Measurements from ENCODE around the gene EFNB3. TPM values are rescaled to one million over a fixed set of nuclear protein-coding genes. Genes with fewer than 3 reads are reported as not detected.

EFNB3 gene
- total RNA-seq, 1 donor from 2014 or later: 1.6 TPM

Other genes starting within 250 kb of the EFNB3 start
- 21.0 TPM for gene ZBTB4, start 225.6 kb upstream of the EFNB3 start, total RNA-seq
- gene SLC35G6, start 223.8 kb upstream of the EFNB3 start, total RNA-seq: not detected
- 116 TPM for gene POLR2A, start 220.8 kb upstream of the EFNB3 start, total RNA-seq
- 2.7 TPM for gene TNFSF12, start 156.1 kb upstream of the EFNB3 start, total RNA-seq
- 6.4 TPM for gene TNFSF13, start 146.5 kb upstream of the EFNB3 start, total RNA-seq
- gene SENP3, start 143.3 kb upstream of the EFNB3 start, total RNA-seq: 34.5 TPM
- 61.3 TPM for gene CD68, start 125.6 kb upstream of the EFNB3 start, total RNA-seq
- gene MPDU1, start 121.3 kb upstream of the EFNB3 start, total RNA-seq: 36.7 TPM
- 74.0 TPM for gene SOX15, start 115.1 kb upstream of the EFNB3 start, total RNA-seq
- 17.0 TPM for gene FXR2, start 90.3 kb upstream of the EFNB3 start, total RNA-seq
- 35.7 TPM for gene SAT2, start 77.4 kb upstream of the EFNB3 start, total RNA-seq
- gene SHBG, start 75.1 kb upstream of the EFNB3 start, total RNA-seq: 0.48 TPM
- 0.36 TPM for gene ATP1B2, start 54.3 kb upstream of the EFNB3 start, total RNA-seq
- gene TP53, start 17.7 kb upstream of the EFNB3 start, total RNA-seq: 74.1 TPM
- 8.5 TPM for gene WRAP53, start 16.7 kb upstream of the EFNB3 start, total RNA-seq
- 0.04 TPM for gene DNAH2, start 12.5 kb downstream of the EFNB3 start, total RNA-seq
- 16.7 TPM for gene KDM6B, start 129.0 kb downstream of the EFNB3 start, total RNA-seq
- 1.7 TPM for gene TMEM88, start 149.9 kb downstream of the EFNB3 start, total RNA-seq
- gene NAA38, start 152.4 kb downstream of the EFNB3 start, total RNA-seq: 93.3 TPM
- 7.6 TPM for gene CYB5D1, start 152.8 kb downstream of the EFNB3 start, total RNA-seq
- gene CHD3, start 183.6 kb downstream of the EFNB3 start, total RNA-seq: 50.7 TPM
- 2.4 TPM for gene RNF227, start 211.1 kb downstream of the EFNB3 start, total RNA-seq
- 0.44 TPM for gene KCNAB3, start 224.7 kb downstream of the EFNB3 start, total RNA-seq
- 108 TPM for gene TRAPPC1, start 226.7 kb downstream of the EFNB3 start, total RNA-seq
- gene CNTROB, start 227.0 kb downstream of the EFNB3 start, total RNA-seq: 15.4 TPM

All from esophagus mucosa (tissue), 1 donor.